IPS DF 19.7 (cell line): ENCODE results near the gene SLC9A3.

Experiments used
- DNase-seq: peaks from one replicate; pipeline ENCODE4 v3.0.0-alpha.2; 2013; ENCODE audit warnings: low read depth, low spot score

The SLC9A3 gene

GRCh38 chr5:430214-430925, 93.9 kb downstream of the SLC9A3 start:
- DNase-seq = no peak

DNA sequence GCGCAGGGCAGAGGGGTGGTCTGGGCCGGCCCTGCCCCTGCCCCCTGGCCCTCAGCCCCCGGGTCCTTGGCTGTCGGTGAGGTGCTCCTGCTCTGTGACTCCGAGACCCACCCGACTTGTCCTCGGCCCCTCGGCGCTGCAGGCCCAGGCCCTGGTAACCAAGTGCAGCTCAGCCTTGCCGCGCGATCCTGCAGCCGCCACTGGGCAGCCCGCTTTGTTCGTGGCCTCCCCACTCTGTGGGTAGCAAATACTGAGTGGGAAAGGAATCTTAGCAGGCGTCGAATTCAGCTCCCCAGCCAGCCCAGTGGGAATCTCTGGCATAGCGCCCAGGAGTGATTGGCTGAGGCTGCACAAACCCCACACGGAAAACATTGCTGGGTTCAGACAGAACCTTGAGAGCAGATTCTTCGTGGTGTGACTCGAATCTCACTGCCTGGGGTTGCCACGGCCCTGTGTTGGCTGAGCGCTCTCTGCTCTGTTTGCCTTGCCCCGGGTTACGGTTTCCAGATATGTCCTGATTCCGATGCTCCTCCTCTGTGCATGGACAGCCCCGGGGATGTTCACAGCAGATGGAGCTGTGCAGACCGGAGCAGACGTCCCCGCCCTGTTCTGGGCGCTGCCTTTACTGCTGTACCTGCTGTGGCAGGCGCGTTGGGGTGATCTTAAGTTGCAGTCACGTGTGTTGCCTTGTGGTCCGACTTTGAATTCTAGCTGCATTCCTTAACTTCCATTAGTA, 94.6 kb downstream of the SLC9A3 start:
- no peak for DNase-seq

- DNase-seq = no peak
Observed at GRCh38 chr5:428754-429452, 95.3 kb downstream of the SLC9A3 start.

DNA sequence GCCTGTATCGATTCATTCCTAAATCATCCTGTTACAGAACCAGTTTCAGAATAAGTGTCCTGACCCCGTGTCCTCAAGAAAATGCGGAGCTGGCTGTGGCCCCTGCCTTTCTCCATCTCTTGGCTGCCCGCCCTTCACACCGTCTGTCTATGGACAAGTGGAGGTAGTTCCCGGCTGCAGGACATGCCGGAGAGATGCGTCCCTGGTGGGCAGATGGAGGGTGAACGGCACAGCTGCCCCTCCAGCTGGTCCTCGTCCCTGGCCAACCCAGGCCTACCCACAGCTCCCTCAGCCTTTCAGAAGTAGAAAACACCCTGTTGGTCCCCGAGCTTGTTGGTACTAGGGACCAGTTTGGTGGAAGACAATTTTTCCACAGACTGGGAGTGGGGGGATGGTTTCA, 96.0 kb downstream of the SLC9A3 start:
- no peak for DNase-seq

- DNase-seq = no peak
Observed at GRCh38 chr5:427415-428087, 96.7 kb downstream of the SLC9A3 start.

DNA sequence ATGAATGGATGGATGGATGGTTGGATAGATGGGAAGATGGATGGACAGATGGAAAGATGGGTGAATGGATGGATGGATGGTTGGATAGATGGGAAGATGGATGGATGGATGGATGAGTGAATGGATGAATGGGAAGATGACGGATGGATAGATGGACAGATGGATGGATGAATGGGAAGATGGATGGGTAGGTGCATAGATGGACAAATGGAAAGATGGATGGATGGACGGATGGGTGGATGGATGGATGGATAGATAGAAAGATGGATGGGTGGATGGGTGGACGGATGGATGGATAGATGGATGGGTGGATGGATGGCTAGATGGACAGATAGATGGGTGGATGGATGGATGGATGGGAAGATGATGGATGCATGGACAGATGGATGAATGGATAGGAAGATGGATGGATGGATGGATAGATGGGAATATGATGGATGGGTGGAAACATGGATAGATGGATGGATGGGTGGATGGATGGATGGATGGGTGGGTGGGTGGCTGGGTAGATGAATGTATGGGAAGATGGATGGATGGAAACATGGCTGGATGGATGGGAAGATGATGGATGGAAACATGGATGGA, 97.8 kb downstream of the SLC9A3 start:
- no peak for DNase-seq

DNA sequence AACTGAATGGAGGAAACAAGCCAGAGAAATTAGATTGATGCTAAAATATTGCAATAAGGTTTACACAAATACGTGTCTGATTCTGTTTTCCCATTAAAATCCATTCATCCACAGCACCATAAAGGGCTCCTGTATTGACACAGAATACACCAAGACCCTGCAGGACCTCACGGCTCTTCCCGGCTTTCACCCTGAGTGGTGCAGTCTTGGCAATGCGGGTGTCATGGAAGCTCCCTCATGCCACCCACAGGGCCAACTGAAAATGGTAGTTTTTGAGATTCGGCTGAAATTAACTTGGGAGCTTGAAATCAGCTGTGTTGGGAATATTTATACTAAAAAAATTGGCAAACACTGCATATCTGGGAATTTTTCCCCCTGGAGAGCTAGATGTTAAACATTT, 98.5 kb downstream of the SLC9A3 start:
- DNase-seq = no peak

DNA sequence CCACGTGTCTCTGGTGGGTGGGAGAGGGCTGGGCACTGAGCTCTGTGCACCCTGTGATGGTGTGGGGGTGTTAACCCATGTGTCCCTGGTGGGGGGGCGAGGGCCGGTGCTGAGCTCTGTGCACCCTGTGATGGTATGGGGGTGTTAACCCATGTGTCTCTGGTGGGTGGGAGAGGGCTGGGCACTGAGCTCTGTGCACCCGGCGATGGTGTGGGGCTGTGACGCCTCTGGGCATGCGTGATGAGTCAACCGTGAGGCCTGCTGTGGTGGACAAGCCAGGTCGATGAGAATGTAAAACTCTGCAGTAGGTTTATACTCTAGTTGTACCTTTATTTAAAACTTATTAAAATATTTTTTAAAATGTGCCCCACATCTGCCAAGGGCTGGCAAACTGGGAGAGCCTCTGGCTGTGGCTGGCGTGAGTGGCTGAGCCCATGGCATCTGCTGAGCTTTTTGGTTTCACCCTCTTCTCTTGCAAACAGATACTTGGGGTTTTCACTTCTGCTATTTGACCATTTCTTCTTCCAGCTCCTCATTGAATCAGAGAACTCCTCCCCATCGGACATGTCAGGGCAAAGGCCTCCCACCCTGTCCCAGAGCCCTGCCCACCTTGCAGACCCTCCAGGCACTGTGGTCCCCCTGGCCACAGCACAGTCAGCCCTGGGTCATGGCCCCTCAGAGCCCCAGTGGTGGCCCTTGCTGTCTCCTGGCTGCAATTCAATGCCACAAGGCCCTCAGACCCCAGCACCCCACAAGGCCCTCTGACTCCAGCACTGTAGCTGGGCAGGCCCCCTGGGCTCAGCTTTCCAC, 99.7 kb downstream of the SLC9A3 start:
- no peak for DNase-seq

- DNase-seq = no peak
Observed at GRCh38 chr5:423626-424261, 100.5 kb downstream of the SLC9A3 start.

- DNase-seq = no peak
Observed at GRCh38 chr5:423233-423565, 101.0 kb downstream of the SLC9A3 start.

GRCh38 chr5:422323-423232, 101.7 kb downstream of the SLC9A3 start:
- DNase-seq = no peak

- no peak for DNase-seq
Observed at GRCh38 chr5:421901-422300, 102.3 kb downstream of the SLC9A3 start.

- no peak for DNase-seq
Observed at GRCh38 chr5:421287-421880, 102.9 kb downstream of the SLC9A3 start.

DNA sequence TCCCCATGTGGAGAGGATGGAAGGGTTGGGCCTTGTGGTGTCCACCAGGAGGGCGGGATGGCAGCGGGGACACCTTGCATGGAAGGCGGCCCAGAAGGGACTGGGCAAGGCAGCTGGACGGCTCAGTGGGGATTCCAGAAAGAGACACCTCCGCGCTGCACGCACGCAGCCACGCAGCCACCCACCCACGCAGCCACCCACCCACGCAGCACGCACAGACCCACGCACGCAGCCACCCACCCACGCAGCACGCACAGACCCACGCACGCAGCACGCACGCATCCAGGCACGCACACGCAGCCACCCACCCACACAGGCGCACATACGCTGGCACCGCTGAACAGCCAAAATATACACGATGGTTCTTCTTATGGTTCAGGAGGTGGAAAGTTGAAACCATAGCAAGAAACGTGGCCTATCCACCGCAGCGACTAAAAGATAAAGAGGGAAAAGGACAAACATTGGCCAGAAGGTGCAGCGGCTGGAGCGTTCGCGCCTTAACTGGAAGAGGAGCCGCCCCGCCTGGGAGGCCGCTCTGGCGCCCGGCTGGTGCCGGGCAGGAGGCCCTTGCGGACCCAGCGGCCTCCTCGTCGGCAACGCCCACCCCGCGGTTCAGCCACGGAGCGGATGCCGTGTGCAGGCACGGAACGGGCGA, 103.5 kb downstream of the SLC9A3 start:
- no peak for DNase-seq
